ENCODE measurements around the gene ARHGAP19.

Gene ARHGAP19

GRCh38 chr10:97217299-97217698, 75.1 kb downstream of the ARHGAP19 start:
- Histone ChIP-seq H3K27ac (ENCODE audit: low read depth, low read length) (no peak overlapping the region), H3K79me2 (ENCODE audit: insufficient read depth, low read length) (no peaks in the 10 kb centered on the region), H3F3A (ENCODE audit: insufficient read depth) (no peaks in the 10 kb centered on the region), H3K4me3 (ENCODE audit: insufficient read depth, low read length, poor library complexity, severe bottlenecking) (no peak overlapping the region), H4K20me1 (ENCODE audit: low read depth, low read length) (no peaks in the 10 kb centered on the region), H3K9me3 (ENCODE audit: insufficient read depth, low read length) (no peaks in the 10 kb centered on the region), H3K9me2 (replicated peaks; ENCODE audit: insufficient read depth, low read length) (no peaks in the 10 kb centered on the region), H2AFZ (ENCODE audit: low read depth, low read length, severe bottlenecking) (no peak overlapping the region), H3K9ac (ENCODE audit: low read length) (no peak overlapping the region), H3K27me3 (ENCODE audit: low read length) (no peaks in the 10 kb centered on the region), H3K36me3 (ENCODE audit: low read length) (no peaks in the 10 kb centered on the region), H3K4me2 (ENCODE audit: low read depth, low read length, poor library complexity, severe bottlenecking) (no peak overlapping the region)
- TF ChIP-seq EZH2phosphoT487 (conservative IDR thresholded peaks at IDR 0.05; ENCODE audit: low read length) (no peak), CTCF (IDR thresholded peaks at IDR 0.05; ENCODE audit: insufficient read depth, low read length, poor library complexity, severe bottlenecking) (no peak)

- H4K20me1 ChIP-seq (ENCODE audit: low read depth, low read length), result no peaks in the 10 kb centered on the region
- H3K9me2 ChIP-seq (replicated peaks; ENCODE audit: insufficient read depth, low read length), result no peaks in the 10 kb centered on the region
- TF ChIP-seq CTCF (IDR thresholded peaks at IDR 0.05; ENCODE audit: insufficient read depth, low read length, poor library complexity, severe bottlenecking) (no peak), EZH2phosphoT487 (conservative IDR thresholded peaks at IDR 0.05; ENCODE audit: low read length) (no peak)
- no peak overlapping the region for H3K4me2 ChIP-seq (ENCODE audit: low read depth, low read length, poor library complexity, severe bottlenecking)
- no peak overlapping the region for H3K4me3 ChIP-seq (ENCODE audit: insufficient read depth, low read length, poor library complexity, severe bottlenecking)
- H3K27ac ChIP-seq (ENCODE audit: low read depth, low read length), result no peak overlapping the region
- no peaks in the 10 kb centered on the region for H3K79me2 ChIP-seq (ENCODE audit: insufficient read depth, low read length)
- H3K9me3 ChIP-seq (ENCODE audit: insufficient read depth, low read length), result no peaks in the 10 kb centered on the region
- no peaks in the 10 kb centered on the region for H3F3A ChIP-seq (ENCODE audit: insufficient read depth)
- H3K9ac ChIP-seq (ENCODE audit: low read length), result no peak overlapping the region
- no peaks in the 10 kb centered on the region for H3K27me3 ChIP-seq (ENCODE audit: low read length)
- H2AFZ ChIP-seq (ENCODE audit: low read depth, low read length, severe bottlenecking), result no peak overlapping the region
- H3K36me3 ChIP-seq (ENCODE audit: low read length), result no peaks in the 10 kb centered on the region
Observed at GRCh38 chr10:97215619-97216260, 76.7 kb downstream of the ARHGAP19 start.

- Histone ChIP-seq H3K4me2 (ENCODE audit: low read depth, low read length, poor library complexity, severe bottlenecking) (no peak overlapping the region), H3K9ac (ENCODE audit: low read length) (no peak overlapping the region), H3K36me3 (ENCODE audit: low read length) (no peaks in the 10 kb centered on the region), H3K27me3 (ENCODE audit: low read length) (no peaks in the 10 kb centered on the region), H3K9me2 (replicated peaks; ENCODE audit: insufficient read depth, low read length) (no peaks in the 10 kb centered on the region), H4K20me1 (ENCODE audit: low read depth, low read length) (no peaks in the 10 kb centered on the region), H3K79me2 (ENCODE audit: insufficient read depth, low read length) (no peaks in the 10 kb centered on the region), H3K9me3 (ENCODE audit: insufficient read depth, low read length) (no peaks in the 10 kb centered on the region), H3K4me3 (ENCODE audit: insufficient read depth, low read length, poor library complexity, severe bottlenecking) (no peak overlapping the region), H2AFZ (ENCODE audit: low read depth, low read length, severe bottlenecking) (no peak overlapping the region), H3F3A (ENCODE audit: insufficient read depth) (no peaks in the 10 kb centered on the region), H3K27ac (ENCODE audit: low read depth, low read length) (no peak overlapping the region)
- TF ChIP-seq CTCF (IDR thresholded peaks at IDR 0.05; ENCODE audit: insufficient read depth, low read length, poor library complexity, severe bottlenecking) (no peak), EZH2phosphoT487 (conservative IDR thresholded peaks at IDR 0.05; ENCODE audit: low read length) (no peak)
Observed at GRCh38 chr10:97213431-97213830, 79.0 kb downstream of the ARHGAP19 start.
